Measurements from ENCODE around the gene ATG10. TPM values are rescaled to one million over a fixed set of nuclear protein-coding genes. Genes with fewer than 3 reads are reported as not detected.

Gene ATG10
- total and polyA plus RNA-seq, 7 donors, result 4.2 to 7.4 (median 6.0) TPM

GRCh38 chr5:82169892-82170291 is 198.1 kb downstream of the ATG10 start:
- Histone ChIP-seq H3K27ac (no peak overlapping the region), H3K4me1 (peaks cover 13% of the 10 kb centered on the region), H3K27me3 (ENCODE audit: insufficient read depth in 3 of 3, low read length in 2 of 3) (no peaks in the 10 kb centered on the region), H3K4me3 (no peak overlapping the region), H3K36me3 (ENCODE audit: insufficient read depth in 1 of 2, low read depth in 1 of 2) (no peaks in the 10 kb centered on the region), H3K9me3 (no peaks in the 10 kb centered on the region)
- intact Hi-C loops (cut with DNase I), result loop anchor here (5.0 to 10.0 kb wide), 9 partner anchors 55 to 743 kb away; partner anchors contain the start of genes ATG10 (in 2 of the 2) and SSBP2 (in 2 of the 2)
- 96 to 97% (median 97%) methylated on average over 1 of the region's 1 CpG for WGBS, 3 donors
- TF ChIP-seq CTCF (IDR thresholded peaks at IDR 0.05), result no peak
- ATAC-seq (no peak), DNase-seq (no peak)

- no peak overlapping the region for H3K4me3 ChIP-seq
- DNase-seq (peak; percentile 60 to 63), ATAC-seq (peak; percentile 49 to 84 (median 68))
- H3K36me3 ChIP-seq (ENCODE audit: insufficient read depth in 1 of 2, low read depth in 1 of 2), result no peaks in the 10 kb centered on the region
- intact Hi-C loops (cut with DNase I), result loop anchor here in 1 of 2 donors (10.0 kb wide), 1 partner anchor 50 kb away; no protein-coding TSS in a partner anchor
- no peak overlapping the region for H3K27ac ChIP-seq
- no peaks in the 10 kb centered on the region for H3K9me3 ChIP-seq
- WGBS, 3 donors, result 53 to 63% (median 55%) methylated on average over 3 of the region's 3 CpGs
- no peaks in the 10 kb centered on the region for H3K27me3 ChIP-seq (ENCODE audit: insufficient read depth in 3 of 3, low read length in 2 of 3)
- peak; percentile 53 for TF ChIP-seq CTCF (IDR thresholded peaks at IDR 0.05)
- H3K4me1 ChIP-seq, result no peaks in the 10 kb centered on the region
These were observed 202.5 kb downstream of the ATG10 start for GRCh38 chr5:82174128-82174918.

- Histone ChIP-seq H3K27me3 (ENCODE audit: insufficient read depth in 3 of 3, low read length in 2 of 3) (no peaks in the 10 kb centered on the region), H3K36me3 (ENCODE audit: insufficient read depth in 1 of 2, low read depth in 1 of 2) (peaks cover 0 to 4% of the 10 kb centered on the region in 2 donors), H3K9me3 (no peaks in the 10 kb centered on the region), H3K4me3 (no peak overlapping the region), H3K27ac (no peak overlapping the region), H3K4me1 (no peaks in the 10 kb centered on the region)
- WGBS, 3 donors, result 97 to 100% (median 97%) methylated on average over 1 of the region's 1 CpG
- no peak for TF ChIP-seq CTCF (IDR thresholded peaks at IDR 0.05)
- ATAC-seq, result no peak
- no peak for DNase-seq
- intact Hi-C loops (cut with DNase I), result loop anchor here in 1 of 2 donors (10.0 kb wide), 1 partner anchor 50 kb away; no protein-coding TSS in a partner anchor
These were observed 203.0 kb downstream of the ATG10 start for GRCh38 chr5:82174919-82175219.

- ATAC-seq, result no peak
- no peaks in the 10 kb centered on the region for H3K27me3 ChIP-seq (ENCODE audit: insufficient read depth in 3 of 3, low read length in 2 of 3)
- intact Hi-C loops (cut with DNase I), result loop anchor here in 1 of 2 donors (10.0 kb wide), 1 partner anchor 49 kb away; no protein-coding TSS in a partner anchor
These were observed 204.4 kb downstream of the ATG10 start for GRCh38 chr5:82176115-82176814.

More at GRCh38 chr5:82176115-82176814, 204.4 kb downstream of the ATG10 start:
- H3K9me3 ChIP-seq, result no peaks in the 10 kb centered on the region
- H3K4me1 ChIP-seq, result no peaks in the 10 kb centered on the region
- no peak overlapping the region for H3K4me3 ChIP-seq
- no peak overlapping the region for H3K27ac ChIP-seq
- peaks cover 0 to 7% of the 10 kb centered on the region in 2 donors for H3K36me3 ChIP-seq (ENCODE audit: insufficient read depth in 1 of 2, low read depth in 1 of 2)
- no peak for TF ChIP-seq CTCF (IDR thresholded peaks at IDR 0.05)
- 69 to 86% (median 75%) methylated on average over 8 of the region's 8 CpGs for WGBS, 3 donors
- no peak for DNase-seq

Data from psoas muscle (tissue), 8 donors.